WI38 (cell line): ENCODE results near the gene WIZ.

Source experiments
- H3K4me3 ChIP-seq: 2 replicates; pipeline ENCODE4 v1.5.1; 2011; ENCODE audit warnings: low read depth, mild to moderate bottlenecking, control low read depth, low read length
- CTCF ChIP-seq: IDR thresholded peaks from 2 replicates; pipeline ENCODE4 v1.5.1; 2012; ENCODE audit warnings: low read depth, mild to moderate bottlenecking, control low read depth, low read length

WIZ gene

GRCh38 chr19:15436012-15436825 is 13.5 kb downstream of the WIZ start:
- TF ChIP-seq CTCF = no peak
- H3K4me3 ChIP-seq = no peak overlapping the region

GRCh38 chr19:15433519-15434069 is 16.2 kb downstream of the WIZ start:
- peak overlapping the region; percentile 58 for H3K4me3 ChIP-seq
- no peak for TF ChIP-seq CTCF

GRCh38 chr19:15432629-15433518 is 16.9 kb downstream of the WIZ start:
- TF ChIP-seq CTCF = no peak
- peak overlapping the region; percentile 58 for H3K4me3 ChIP-seq

- peak overlapping the region; percentile 88 for H3K4me3 ChIP-seq
- TF ChIP-seq CTCF = no peak
These were observed 17.7 kb downstream of the WIZ start for GRCh38 chr19:15432018-15432494.

GRCh38 chr19:15431396-15432017 is 18.2 kb downstream of the WIZ start:
- peak overlapping the region; percentile 88 for H3K4me3 ChIP-seq
- no peak for TF ChIP-seq CTCF

GRCh38 chr19:15430526-15431120 is 19.1 kb downstream of the WIZ start:
- TF ChIP-seq CTCF = no peak
- peak overlapping the region; percentile 88 for H3K4me3 ChIP-seq
